Nephron progenitor cell (in vitro differentiated cells): ENCODE data around the gene ENHO.
"Not testable (repeated sequence)": the region's sequence is repeated elsewhere in the genome, so short reads cannot be mapped to it uniquely, and the experiment has no call there.

ENCODE experiments used
- DNase-seq: peaks from one replicate; pipeline ENCODE4 v3.0.0; 2021
- H3K27ac Mint-ChIP-seq: 2 replicates; pipeline ENCODE4 v1.8.0; 2021; ENCODE audit warnings: mild to moderate bottlenecking, moderate library complexity, mixed read lengths
- H3K27me3 Mint-ChIP-seq: 2 replicates; pipeline ENCODE4 v1.8.0; 2021; ENCODE audit warnings: mild to moderate bottlenecking, low read depth, mixed read lengths; ENCODE audit not compliant: poor library complexity
- H3K36me3 Mint-ChIP-seq: 2 replicates; pipeline ENCODE4 v1.8.0; 2021; ENCODE audit warnings: low read depth, mixed read lengths
- H3K4me1 Mint-ChIP-seq: 2 replicates; pipeline ENCODE4 v1.8.0; 2021; ENCODE audit warnings: mixed read lengths
- H3K4me3 Mint-ChIP-seq: 2 replicates; pipeline ENCODE4 v1.8.0; 2021; ENCODE audit warnings: mild to moderate bottlenecking, moderate library complexity, mixed read lengths
- H3K9me3 Mint-ChIP-seq: 2 replicates; pipeline ENCODE4 v1.8.0; 2021; ENCODE audit warnings: mild to moderate bottlenecking, moderate library complexity, mixed read lengths
- CTCF ChIP-seq: fragments of 200-600 bp; sonication (generic); IDR thresholded peaks from 2 replicates; pipeline ENCODE4 v1.5.0; 2021; ENCODE audit warnings: antibody characterized with exemption

ENHO gene

GRCh38 chr9:34490760-34491159 is 32.0 kb downstream of the ENHO start:
- Mint-ChIP-seq H3K4me1 (no peaks in the 10 kb centered on the region), H3K4me3 (no peak overlapping the region), H3K36me3 (no peaks in the 10 kb centered on the region), H3K9me3 (no peaks in the 10 kb centered on the region), H3K27ac (no peak overlapping the region), H3K27me3 (peaks cover 32% of the 10 kb centered on the region)
- no peak for TF ChIP-seq CTCF
- no peak for DNase-seq

GRCh38 chr9:34490360-34490759 is 32.4 kb downstream of the ENHO start:
- Mint-ChIP-seq H3K27me3 (peaks cover 32% of the 10 kb centered on the region), H3K9me3 (no peaks in the 10 kb centered on the region), H3K4me1 (no peaks in the 10 kb centered on the region), H3K27ac (no peak overlapping the region), H3K36me3 (no peaks in the 10 kb centered on the region), H3K4me3 (no peak overlapping the region)
- no peak for DNase-seq
- no peak for TF ChIP-seq CTCF

- peaks cover 3% of the 10 kb centered on the region for H3K9me3 Mint-ChIP-seq
- H3K27ac Mint-ChIP-seq: no peak overlapping the region
- H3K36me3 Mint-ChIP-seq: no peaks in the 10 kb centered on the region
- H3K4me1 Mint-ChIP-seq: no peaks in the 10 kb centered on the region
- H3K27me3 Mint-ChIP-seq: peaks cover 29% of the 10 kb centered on the region
- H3K4me3 Mint-ChIP-seq: no peak overlapping the region
- TF ChIP-seq CTCF: no peak
- DNase-seq: no peak
These were observed 36.2 kb downstream of the ENHO start for GRCh38 chr9:34486572-34486971.

- peaks cover 28% of the 10 kb centered on the region for H3K27me3 Mint-ChIP-seq
- peaks cover 3% of the 10 kb centered on the region for H3K9me3 Mint-ChIP-seq
- no peaks in the 10 kb centered on the region for H3K4me1 Mint-ChIP-seq
- no peak overlapping the region for H3K27ac Mint-ChIP-seq
- no peaks in the 10 kb centered on the region for H3K36me3 Mint-ChIP-seq
- no peak overlapping the region for H3K4me3 Mint-ChIP-seq
- no peak for TF ChIP-seq CTCF
- DNase-seq: no peak
These were observed 37.0 kb downstream of the ENHO start for GRCh38 chr9:34485822-34486221.

- no peak overlapping the region for H3K27ac Mint-ChIP-seq
- no peak for TF ChIP-seq CTCF
- no peak overlapping the region for H3K4me3 Mint-ChIP-seq
- H3K36me3 Mint-ChIP-seq: no peaks in the 10 kb centered on the region
- H3K4me1 Mint-ChIP-seq: no peaks in the 10 kb centered on the region
- H3K9me3 Mint-ChIP-seq: peaks cover 3% of the 10 kb centered on the region
- no peak for DNase-seq
- H3K27me3 Mint-ChIP-seq: peaks cover 19% of the 10 kb centered on the region
These were observed 38.1 kb downstream of the ENHO start for GRCh38 chr9:34484678-34485077.

- not testable (repeated sequence) for H3K4me1 Mint-ChIP-seq, H3K27me3 Mint-ChIP-seq, H3K4me3 Mint-ChIP-seq, H3K36me3 Mint-ChIP-seq, H3K9me3 Mint-ChIP-seq, DNase-seq, H3K27ac Mint-ChIP-seq
These were observed 40.0 kb downstream of the ENHO start for GRCh38 chr9:34482746-34483145.

- not testable (repeated sequence) for H3K9me3 Mint-ChIP-seq, H3K4me3 Mint-ChIP-seq, H3K4me1 Mint-ChIP-seq
These were observed 41.2 kb downstream of the ENHO start for GRCh38 chr9:34481620-34482019.

More at GRCh38 chr9:34481620-34482019, 41.2 kb downstream of the ENHO start:
- H3K27me3 Mint-ChIP-seq, H3K27ac Mint-ChIP-seq, H3K36me3 Mint-ChIP-seq, DNase-seq: not testable (repeated sequence)
